GM19397 (cell line): ENCODE measurements around the gene PAK6.

Experiments used
- ATAC-seq: cut with Tn5 transposase; IDR thresholded peaks from one replicate; pipeline ENCODE4 v1.9.1; 2021; ENCODE audit warnings: mild to moderate bottlenecking, moderate library complexity; ENCODE audit not compliant: unreplicated experiment

Gene PAK6

GRCh38 chr15:40238532-40239403 lies at the start of gene PAK6:
Gene PAK6, plus strand, starts transcription at chr15:40239063. Its CDS starts 25,723 bp downstream, at chr15:40264786.
- no peak for ATAC-seq

DNA sequence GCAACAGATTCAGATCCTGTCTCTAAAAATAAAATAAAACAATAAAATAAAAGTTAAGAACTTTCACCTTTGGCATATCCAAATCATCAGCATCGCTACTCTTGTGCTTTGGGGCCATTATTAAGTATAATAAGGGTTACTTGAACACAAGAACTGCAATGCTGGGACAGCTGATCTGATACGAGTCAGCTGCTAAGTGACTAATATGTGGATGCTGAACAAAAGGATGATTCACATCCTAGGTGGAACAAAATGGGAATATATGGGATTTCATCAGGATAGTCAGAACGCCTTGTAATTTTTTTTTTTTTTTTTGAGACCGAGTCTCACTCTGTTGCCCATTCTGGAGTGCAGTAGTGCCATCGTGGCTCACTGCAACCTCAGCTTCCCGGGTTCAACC lies 48.3 kb upstream of the PAK6 start:
- no peak for ATAC-seq

GRCh38 chr15:40192942-40193341 lies 45.9 kb upstream of the PAK6 start:
- no peak for ATAC-seq

GRCh38 chr15:40197434-40197833 lies 41.4 kb upstream of the PAK6 start:
- ATAC-seq: no peak

DNA sequence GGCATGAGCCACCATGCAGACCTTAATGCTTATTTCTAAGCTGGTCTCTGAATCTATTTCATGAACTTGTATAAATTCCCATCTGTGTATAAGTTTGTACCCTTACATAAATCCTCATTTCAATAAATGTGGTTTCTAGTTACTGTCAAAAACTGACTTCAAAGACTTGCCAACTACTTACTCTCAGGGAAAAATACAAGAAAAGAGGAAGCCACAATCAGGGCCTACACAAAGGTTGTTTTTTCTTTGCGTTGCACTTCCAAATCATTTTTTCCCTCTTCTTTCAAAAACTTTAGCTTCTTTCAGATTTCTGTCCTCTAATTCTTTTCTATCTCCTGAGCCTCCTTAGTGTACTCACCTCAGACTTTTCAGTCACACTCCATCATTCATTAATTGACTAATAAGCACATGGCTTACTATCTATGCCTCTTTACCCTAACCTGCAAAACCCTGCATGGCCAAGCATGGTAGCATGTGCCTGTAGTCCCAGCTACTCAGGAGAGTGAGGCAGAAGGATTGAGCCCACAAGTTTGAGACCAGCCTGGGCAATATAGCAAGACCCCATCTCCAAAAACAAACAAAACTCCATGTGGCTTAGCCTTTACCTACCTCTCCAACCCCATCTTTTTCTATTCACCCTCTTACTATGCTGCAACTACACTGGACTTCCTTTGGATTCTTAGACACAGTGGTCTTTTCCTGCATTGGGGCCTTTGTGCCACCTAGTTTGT lies 40.3 kb upstream of the PAK6 start:
- no peak for ATAC-seq

DNA sequence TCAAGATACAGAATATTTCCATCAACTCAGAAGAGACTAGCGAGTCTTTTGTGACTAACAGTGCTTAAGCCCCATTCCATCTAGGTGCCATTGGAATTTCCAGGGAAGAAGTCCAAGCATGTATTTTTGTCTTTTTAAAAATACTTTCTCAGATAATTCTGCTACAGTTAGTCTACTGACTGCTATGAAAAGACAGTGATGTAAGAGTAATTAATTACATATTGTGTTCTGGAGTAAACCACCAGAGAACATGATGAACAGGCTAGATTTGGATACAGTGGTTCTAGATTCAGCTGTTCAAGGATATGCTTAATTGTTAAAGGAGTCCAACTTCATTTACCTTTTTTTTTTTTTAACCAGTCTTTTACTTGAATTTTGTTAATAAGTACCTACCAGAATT lies 34.8 kb upstream of the PAK6 start:
- no peak for ATAC-seq

- no peak for ATAC-seq
These were observed 21.6 kb upstream of the PAK6 start for GRCh38 chr15:40217166-40217824.

- no peak for ATAC-seq
These were observed 19.1 kb upstream of the PAK6 start for GRCh38 chr15:40219801-40220200.

DNA sequence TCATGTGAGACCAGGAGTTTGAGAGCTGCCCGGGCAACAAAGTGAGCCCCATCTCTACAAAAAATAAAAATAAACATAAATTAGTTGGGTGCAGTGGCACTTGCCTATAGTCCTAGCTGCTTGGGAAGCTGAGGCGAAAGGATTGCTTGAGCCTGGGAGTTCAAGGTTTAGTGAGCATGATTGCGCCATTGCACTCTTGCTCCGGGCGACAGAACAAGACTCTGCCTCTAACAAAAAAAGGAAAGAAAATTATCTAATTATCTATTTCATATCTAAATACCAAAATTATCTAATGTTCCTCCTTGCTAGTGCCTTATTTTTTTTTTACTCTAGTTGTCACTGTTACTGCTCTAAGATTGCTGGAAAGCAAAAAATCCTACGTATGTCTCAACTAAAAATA lies 16.7 kb upstream of the PAK6 start:
- no peak for ATAC-seq

GRCh38 chr15:40226736-40227135 lies 12.1 kb upstream of the PAK6 start:
- no peak for ATAC-seq

- ATAC-seq: no peak
These were observed 9.5 kb upstream of the PAK6 start for GRCh38 chr15:40229316-40229715.

GRCh38 chr15:40229956-40230355 lies 8.9 kb upstream of the PAK6 start:
- no peak for ATAC-seq

DNA sequence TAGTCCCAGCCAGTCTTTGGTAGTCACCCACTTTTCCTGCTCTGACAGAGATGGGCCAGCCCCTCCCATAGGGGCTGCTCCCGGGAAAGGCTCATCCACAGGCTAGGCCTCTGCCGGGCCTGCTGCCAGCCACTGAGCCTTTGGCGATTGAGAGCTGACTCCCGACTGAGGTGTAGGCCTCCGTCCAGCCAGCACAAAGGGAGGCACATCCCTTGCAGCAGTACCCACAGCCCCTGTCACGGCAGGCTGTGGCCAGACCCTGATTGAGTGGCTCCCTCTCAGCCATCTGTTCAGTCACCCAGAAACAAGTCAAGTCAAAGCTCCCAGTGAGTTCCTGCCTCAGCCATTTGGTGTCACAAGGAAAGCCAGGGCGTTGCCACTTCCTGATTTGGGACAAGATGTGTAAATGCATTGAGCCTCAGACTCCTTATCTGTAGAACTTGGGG lies 6.2 kb upstream of the PAK6 start:
- no peak for ATAC-seq

DNA sequence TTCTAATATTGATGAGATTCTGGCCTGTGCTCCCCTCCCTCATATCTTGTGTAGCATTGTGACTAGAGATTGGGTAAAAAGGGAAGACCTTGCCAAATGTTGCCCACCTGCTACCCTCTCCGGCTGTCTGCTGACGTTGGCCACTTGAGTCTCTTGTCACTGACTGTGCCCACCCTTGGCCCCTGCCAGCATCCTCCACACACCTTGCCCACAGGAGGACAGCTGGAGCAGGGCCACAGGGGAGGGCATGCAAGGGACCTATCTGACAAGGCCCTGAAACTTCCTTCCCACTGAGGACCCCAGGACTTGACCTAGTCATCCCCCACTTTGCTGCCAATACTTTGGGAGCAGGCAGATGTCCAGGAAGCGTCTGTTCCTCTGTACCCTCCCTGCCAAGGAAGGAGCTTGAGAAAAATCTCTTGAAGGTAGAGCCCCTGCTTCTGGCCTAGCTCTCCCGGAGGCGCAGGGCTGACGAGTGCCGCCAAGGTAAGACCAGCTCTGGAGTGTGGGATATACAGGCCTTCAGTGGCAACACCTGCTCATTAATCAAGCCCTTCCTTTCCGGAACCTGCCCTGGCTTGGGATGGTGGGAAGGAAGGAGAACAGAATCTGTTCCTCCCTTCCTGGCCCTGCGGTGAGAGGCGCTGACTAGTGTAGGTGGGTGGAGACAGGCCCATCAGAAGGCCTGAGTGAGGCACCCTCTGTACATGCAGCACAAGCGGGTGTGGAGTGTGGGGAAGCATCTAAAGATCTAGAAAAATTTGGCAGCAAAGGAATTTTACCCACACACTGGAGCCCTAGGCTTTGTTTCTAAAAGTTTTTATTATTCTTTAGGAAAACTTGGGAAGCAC lies 4.9 kb upstream of the PAK6 start:
- ATAC-seq: no peak

GRCh38 chr15:40234783-40235182 lies 4.1 kb upstream of the PAK6 start:
- no peak for ATAC-seq

DNA sequence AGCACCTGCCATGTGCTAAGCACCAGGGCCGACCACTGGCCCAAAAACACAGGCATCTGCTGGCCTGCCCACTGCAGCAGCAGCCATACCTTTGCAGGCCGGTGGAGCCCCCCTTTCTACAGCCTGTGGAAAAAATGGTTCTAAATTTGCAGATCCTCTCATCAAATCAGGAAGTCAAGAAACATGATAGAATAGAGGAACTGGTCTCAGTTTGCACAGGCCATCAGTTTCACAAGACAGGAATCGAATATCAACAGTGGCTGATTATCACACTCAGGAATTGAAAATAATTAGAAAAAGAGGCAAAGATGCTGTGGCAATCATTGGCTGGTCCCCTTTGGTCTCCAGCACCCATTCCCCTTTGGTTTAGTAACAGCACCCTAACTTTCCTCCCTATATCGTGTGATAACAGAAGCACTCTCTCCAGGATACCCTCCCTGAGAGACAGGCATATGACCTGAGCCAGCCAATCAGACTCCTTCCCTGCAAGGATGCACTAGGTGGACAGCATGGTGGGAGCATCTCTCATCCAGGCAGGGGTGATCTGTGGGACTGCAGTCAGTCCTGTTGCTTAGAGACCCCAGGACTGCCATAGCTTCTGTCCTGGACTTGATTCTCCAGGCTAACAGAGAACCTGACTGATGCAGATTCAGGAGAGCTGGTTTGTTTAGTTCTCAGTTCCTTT lies 3.5 kb upstream of the PAK6 start:
- no peak for ATAC-seq

DNA sequence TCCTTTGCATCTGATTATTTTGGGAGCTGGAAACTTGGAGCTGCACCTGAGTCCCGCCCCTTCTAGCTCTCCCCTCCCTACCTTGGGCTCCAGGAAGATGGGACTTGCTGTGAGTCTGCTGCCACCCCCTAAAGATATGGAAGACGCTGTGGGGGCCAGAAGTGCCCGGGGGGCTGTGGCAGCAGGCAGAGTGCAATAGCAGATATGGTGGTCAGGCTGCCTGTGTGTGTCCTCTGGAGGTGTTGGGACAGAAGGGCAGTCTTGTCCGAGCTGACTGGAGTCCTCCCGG lies 485 bp downstream of the PAK6 start:
- ATAC-seq: no peak

DNA sequence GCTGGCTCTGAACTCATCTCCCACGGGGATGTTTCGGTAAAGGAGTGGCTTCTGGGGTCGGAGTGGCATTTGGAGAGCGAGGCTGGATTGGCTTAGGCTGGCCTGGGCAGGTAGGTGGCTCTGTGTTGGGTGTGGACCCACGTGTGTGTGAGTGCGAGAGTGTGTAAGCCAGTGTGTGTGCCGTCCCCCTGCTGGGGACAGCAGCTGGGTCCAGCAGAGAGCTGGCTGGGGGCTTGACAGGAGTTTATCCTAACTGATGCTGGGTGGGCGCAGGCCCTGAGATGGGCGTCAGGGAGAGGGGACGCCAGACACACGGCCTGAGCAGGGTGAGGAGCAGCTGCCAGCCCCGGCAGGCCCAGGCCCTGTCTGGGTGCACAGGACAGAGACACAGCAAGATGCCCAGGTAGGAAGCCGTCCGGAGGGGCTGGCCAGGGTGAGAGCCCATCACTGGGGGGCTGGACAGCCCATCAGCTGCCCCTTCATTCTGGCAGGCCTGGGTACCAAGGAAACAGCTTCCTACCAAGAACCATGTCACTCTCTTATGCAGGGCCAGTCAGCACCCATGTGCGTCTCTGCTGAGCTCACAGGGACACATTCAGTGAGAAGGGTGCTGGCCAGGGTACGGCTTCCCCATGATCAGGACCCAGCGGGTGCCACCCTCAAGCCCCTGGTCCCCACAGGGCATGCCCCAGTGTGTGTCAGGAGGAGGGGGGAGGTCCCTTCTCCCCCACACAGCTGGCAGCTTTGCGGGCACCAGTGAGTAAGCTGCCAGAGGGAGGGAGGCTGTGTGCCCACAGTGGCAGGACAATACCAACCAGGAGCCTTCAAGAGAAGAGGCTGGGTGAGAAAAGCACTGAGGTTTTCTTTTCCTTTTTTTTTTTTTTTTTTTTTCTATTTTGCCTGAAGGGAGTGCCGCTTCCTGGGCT lies 1.1 kb downstream of the PAK6 start:
- ATAC-seq: no peak

- no peak for ATAC-seq
These were observed 1.9 kb downstream of the PAK6 start for GRCh38 chr15:40240619-40241221.
